SU-DHL-6 (cell line): ENCODE results near the gene MAG.

Source experiments
- H2AFZ ChIP-seq: fragments of 200-600 bp; sonication (generic); 2 replicates; pipeline ENCODE4 v1.6.1; 2014; ENCODE audit warnings: low read depth, mild to moderate bottlenecking, moderate library complexity, mixed read lengths, antibody characterized with exemption, low read length; ENCODE audit not compliant: severe bottlenecking
- H3F3A ChIP-seq: fragments of 200-600 bp; shearing (Covaris generic); 2 replicates; pipeline ENCODE4 v1.6.0; 2016; ENCODE audit warnings: antibody characterized with exemption, mild to moderate bottlenecking; ENCODE audit not compliant: insufficient read depth
- H3K27ac ChIP-seq: fragments of 200-600 bp; sonication (generic); 2 replicates; pipeline ENCODE4 v1.5.1; 2016; ENCODE audit warnings: low read depth, mild to moderate bottlenecking, low read length, moderate library complexity, mixed read lengths
- H3K27me3 ChIP-seq: fragments of 200-600 bp; sonication (generic), shearing (Covaris generic); 2 replicates; pipeline ENCODE4 v1.6.0; 2014; ENCODE audit warnings: mild to moderate bottlenecking, low read length
- H3K36me3 ChIP-seq: fragments of 200-600 bp; sonication (generic); 2 replicates; pipeline ENCODE4 v1.6.1; 2014; ENCODE audit warnings: mild to moderate bottlenecking, low read length, mixed read lengths
- H3K4me2 ChIP-seq: fragments of 300-600, 200-600 bp; shearing (Covaris generic), sonication (generic); 2 replicates; pipeline ENCODE4 v1.6.0; 2014; ENCODE audit warnings: low read length, low read depth, mild to moderate bottlenecking; ENCODE audit not compliant: poor library complexity, severe bottlenecking
- H3K4me3 ChIP-seq: fragments of 200-600 bp; sonication (generic); 2 replicates; pipeline ENCODE4 v1.5.1; 2014; ENCODE audit warnings: antibody characterized with exemption, low read length, mild to moderate bottlenecking, mixed read lengths; ENCODE audit not compliant: insufficient read depth, poor library complexity, severe bottlenecking
- H3K79me2 ChIP-seq: fragments of 200-600 bp; sonication (generic); 2 replicates; pipeline ENCODE4 v1.6.1; 2014; ENCODE audit warnings: mild to moderate bottlenecking, low read length, moderate library complexity; ENCODE audit not compliant: insufficient read depth
- H3K9ac ChIP-seq: fragments of 200-600 bp; sonication (generic); 2 replicates; pipeline ENCODE4 v1.7.0; 2014; ENCODE audit warnings: mild to moderate bottlenecking, low read length
- H3K9me2 ChIP-seq: fragments of 200-600 bp; sonication (generic); replicated peaks from 2 replicates; pipeline ENCODE4 v1.6.1; 2014; ENCODE audit warnings: low read length; ENCODE audit not compliant: insufficient read depth
- H3K9me3 ChIP-seq: fragments of 200-600 bp; sonication (generic); 2 replicates; pipeline ENCODE4 v1.6.1; 2014; ENCODE audit warnings: low read length, mixed read lengths; ENCODE audit not compliant: insufficient read depth
- H4K20me1 ChIP-seq: fragments of 200-600 bp; sonication (generic); 2 replicates; pipeline ENCODE4 v1.6.1; 2014; ENCODE audit warnings: low read depth, mild to moderate bottlenecking, antibody characterized with exemption, low read length, moderate library complexity, mixed read lengths
- CTCF ChIP-seq: fragments of 200-600 bp; sonication (generic); IDR thresholded peaks from one replicate; pipeline ENCODE4 v1.5.1; 2017; ENCODE audit warnings: antibody characterized with exemption, mild to moderate bottlenecking, low read length, moderate library complexity; ENCODE audit not compliant: insufficient read depth, poor library complexity, severe bottlenecking
- EZH2phosphoT487 ChIP-seq: fragments of 200-600 bp; sonication (generic), shearing (Covaris generic); conservative IDR thresholded peaks from 2 replicates; pipeline ENCODE4 v1.6.1; 2018; ENCODE audit warnings: mild to moderate bottlenecking, antibody characterized with exemption, low read length, moderate library complexity, mixed read lengths

MAG gene

GRCh38 chr19:35256566-35256965 is 35.4 kb upstream of the MAG start:
- Histone ChIP-seq H3K27ac (no peak overlapping the region), H3K9ac (no peak overlapping the region), H4K20me1 (no peaks in the 10 kb centered on the region), H3K36me3 (no peaks in the 10 kb centered on the region), H3K9me2 (no peaks in the 10 kb centered on the region), H3K4me3 (no peak overlapping the region), H3K4me2 (no peak overlapping the region), H2AFZ (no peak overlapping the region), H3K79me2 (no peaks in the 10 kb centered on the region; the same call in 1 of the 2 replicates), H3F3A (0 out of 2 replicates have a peak, but pooled peaks cover 2% of the 10 kb centered on the region), H3K9me3 (no peaks in the 10 kb centered on the region), H3K27me3 (no peaks in the 10 kb centered on the region)
- no peak for TF ChIP-seq EZH2phosphoT487

DNA sequence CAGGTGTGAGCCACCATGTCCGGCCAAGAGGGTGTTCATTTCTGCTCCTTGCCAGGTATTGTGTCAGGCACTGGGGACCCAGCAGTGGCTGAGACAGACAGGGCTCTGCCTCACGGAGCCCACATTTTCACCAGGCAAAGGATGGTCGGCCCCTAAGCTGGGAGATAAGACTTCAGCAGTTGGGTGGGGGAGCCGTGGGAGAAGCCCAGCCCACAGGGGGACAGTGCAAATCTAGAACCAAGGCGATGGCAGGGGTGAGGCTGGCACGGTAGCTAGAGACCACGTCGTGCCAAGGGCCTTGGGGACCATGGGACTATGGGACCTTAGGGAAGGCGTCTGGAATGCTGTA is 34.9 kb upstream of the MAG start:
- Histone ChIP-seq H4K20me1 (no peaks in the 10 kb centered on the region), H3K27ac (no peak overlapping the region), H3K36me3 (no peaks in the 10 kb centered on the region), H3F3A (0 out of 2 replicates have a peak, but pooled peaks cover 2% of the 10 kb centered on the region), H2AFZ (no peak overlapping the region), H3K27me3 (no peaks in the 10 kb centered on the region), H3K4me2 (no peak overlapping the region), H3K79me2 (no peaks in the 10 kb centered on the region; the same call in 1 of the 2 replicates), H3K9ac (no peak overlapping the region), H3K9me2 (no peaks in the 10 kb centered on the region), H3K4me3 (no peak overlapping the region), H3K9me3 (no peaks in the 10 kb centered on the region)
- no peak for TF ChIP-seq EZH2phosphoT487
- TF ChIP-seq CTCF, result no peak

DNA sequence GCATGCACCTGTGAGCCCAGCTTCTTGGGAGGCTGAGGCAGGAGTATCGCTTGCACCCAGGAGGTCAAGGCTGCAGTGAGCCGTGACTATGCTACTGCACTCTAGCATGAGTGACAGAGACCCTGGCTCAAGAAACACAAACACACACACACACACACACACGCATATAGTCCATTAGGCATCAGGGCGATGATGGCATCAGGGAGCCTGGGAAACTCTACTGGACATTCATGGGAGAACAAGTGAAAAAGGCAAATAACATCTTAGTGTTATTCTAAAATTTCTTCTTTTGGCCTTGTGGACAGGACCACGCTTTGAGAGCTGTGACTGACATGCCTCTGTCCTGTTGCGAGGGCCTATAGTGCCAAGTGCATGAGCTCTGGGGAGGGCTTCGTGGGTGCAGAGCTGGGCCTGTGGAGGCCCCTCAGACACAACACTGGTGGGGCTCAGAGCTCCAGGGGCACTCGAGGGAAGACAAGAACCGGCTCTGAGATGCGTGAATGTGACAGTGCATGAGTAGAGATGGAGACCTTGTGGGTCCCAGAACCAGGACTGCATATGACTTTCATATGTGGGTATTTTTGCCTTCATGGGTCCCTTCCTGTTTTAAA is 31.2 kb upstream of the MAG start:
- no peak overlapping the region for H3K4me2 ChIP-seq
- peaks cover 18% of the 10 kb centered on the region for H3F3A ChIP-seq
- no peak overlapping the region for H2AFZ ChIP-seq
- no peak overlapping the region for H3K4me3 ChIP-seq
- H3K36me3 ChIP-seq, result no peaks in the 10 kb centered on the region
- H3K9me3 ChIP-seq, result no peaks in the 10 kb centered on the region
- no peaks in the 10 kb centered on the region for H4K20me1 ChIP-seq
- H3K9ac ChIP-seq, result no peak overlapping the region
- no peak overlapping the region for H3K27ac ChIP-seq
- H3K79me2 ChIP-seq, result no peaks in the 10 kb centered on the region
- no peaks in the 10 kb centered on the region for H3K27me3 ChIP-seq
- no peaks in the 10 kb centered on the region for H3K9me2 ChIP-seq
- TF ChIP-seq CTCF (no peak), EZH2phosphoT487 (no peak)

DNA sequence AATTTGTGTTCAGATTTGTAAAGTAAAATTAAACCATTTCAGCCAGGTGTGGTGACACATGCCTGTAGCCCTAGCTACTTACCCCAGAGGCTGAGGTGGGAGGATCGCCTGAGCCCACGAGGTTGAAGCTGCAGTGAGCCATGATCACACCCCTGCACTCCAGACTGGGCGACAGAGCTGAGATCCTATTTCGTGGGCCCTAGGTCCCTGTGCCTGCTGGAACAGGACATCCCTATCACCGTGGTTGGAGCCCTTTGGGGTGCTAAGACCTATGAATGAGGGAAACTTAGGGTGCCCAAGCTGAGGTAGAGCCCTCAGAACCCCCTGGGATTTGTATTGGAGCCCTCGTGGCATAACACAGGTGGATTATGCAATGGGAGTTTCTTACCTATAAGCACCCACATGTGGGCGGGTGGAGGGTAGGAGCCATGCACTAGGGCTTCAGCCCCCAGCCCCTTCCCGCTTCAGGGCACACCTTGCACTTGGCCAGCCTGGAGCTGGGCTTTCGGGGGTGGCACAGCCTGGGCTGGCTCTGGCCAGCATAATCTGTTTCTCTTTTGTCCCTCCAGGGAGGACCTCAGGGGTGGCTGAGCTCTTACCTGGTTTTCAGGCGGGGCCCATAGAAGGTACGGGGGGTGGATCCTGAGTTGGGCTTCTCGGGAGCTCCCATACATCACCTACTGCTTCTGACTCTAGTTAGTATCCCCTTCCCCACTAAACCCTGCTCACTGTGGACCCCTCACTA is 30.4 kb upstream of the MAG start:
- Histone ChIP-seq H2AFZ (no peak overlapping the region), H3K4me3 (no peak overlapping the region), H3K27me3 (no peaks in the 10 kb centered on the region), H3K36me3 (no peaks in the 10 kb centered on the region), H3F3A (peaks cover 19% of the 10 kb centered on the region), H3K27ac (no peak overlapping the region), H3K4me2 (no peak overlapping the region), H4K20me1 (no peaks in the 10 kb centered on the region), H3K9ac (no peak overlapping the region), H3K9me3 (no peaks in the 10 kb centered on the region), H3K79me2 (no peaks in the 10 kb centered on the region), H3K9me2 (no peaks in the 10 kb centered on the region)
- TF ChIP-seq EZH2phosphoT487 (no peak), CTCF (no peak)
